Suprapubic skin (tissue), 4 donors: ENCODE measurements around the gene MAGEB1. TPM values are rescaled to one million over a fixed set of nuclear protein-coding genes. Genes with fewer than 3 reads are reported as not detected.

ENCODE experiments used
- DNase-seq, 2 donors: peaks; one replicate each; pipeline ENCODE4 v3.0.0-alpha.2; 2019; ENCODE audit warnings: low spot score in 2 of 2
- H3K27ac ChIP-seq: fragments of 200-600 bp; sonication (generic); one replicate; pipeline ENCODE4 v1.5.1; 2019
- H3K27me3 ChIP-seq: fragments of 200-600 bp; sonication (generic); one replicate; pipeline ENCODE4 v1.5.1; 2019
- H3K36me3 ChIP-seq: fragments of 200-600 bp; sonication (generic); one replicate; pipeline ENCODE4 v1.5.1; 2019
- H3K4me1 ChIP-seq: fragments of 200-600 bp; sonication (generic); one replicate; pipeline ENCODE4 v1.5.1; 2019
- H3K4me3 ChIP-seq: fragments of 200-600 bp; sonication (generic); one replicate; pipeline ENCODE4 v1.5.1; 2019; ENCODE audit warnings: mild to moderate bottlenecking
- H3K9me3 ChIP-seq: fragments of 200-600 bp; sonication (generic); one replicate; pipeline ENCODE4 v1.5.1; 2019
- EP300 ChIP-seq: sonication (generic); formaldehyde crosslinking; IDR thresholded peaks from one replicate; pipeline ENCODE4 v1.6.1; 2017; ENCODE audit warnings: antibody characterized with exemption
- POLR2A ChIP-seq, 2 donors: fragments of 450-650 bp; IDR thresholded peaks; one replicate each; pipeline ENCODE4 v1.6.1; 2017; ENCODE audit warnings: antibody characterized with exemption in 2 of 2, mild to moderate bottlenecking in 2 of 2, moderate library complexity in 2 of 2
- POLR2AphosphoS5 ChIP-seq, 3 donors: sonication (generic); formaldehyde crosslinking; IDR thresholded peaks; one replicate each; pipeline ENCODE4 v1.6.1; 2017; ENCODE audit warnings: antibody characterized with exemption in 3 of 3
- WGBS: methylation state at CpG from one replicate; pipeline ENCODE4 v1.1.5; 2018; 5-methylcytosine and 5-hydroxymethylcytosine counted together
- total RNA-seq, 4 donors: library from RNA; depleted of rRNA; stranded (reverse); fragments of >200 nt; gene quantifications; one replicate each; pipeline ENCODE4 v1.1.0, GENCODE V29; 2016
- TF ChIP-seq, protein P1 (sequence below), 2 donors: fragments of 200-600 bp in 1 of 2; fragments of 450-650 bp in 1 of 2; sonication (generic) in 1 of 2; IDR thresholded peaks; one replicate each; pipeline ENCODE4 v1.5.1; 2016 to 2019; ENCODE audit warnings: antibody characterized with exemption in 2 of 2, mild to moderate bottlenecking in 1 of 2, moderate library complexity in 1 of 2

The MAGEB1 gene
- total RNA-seq, 4 donors from 2014 or later = not detected

DNA sequence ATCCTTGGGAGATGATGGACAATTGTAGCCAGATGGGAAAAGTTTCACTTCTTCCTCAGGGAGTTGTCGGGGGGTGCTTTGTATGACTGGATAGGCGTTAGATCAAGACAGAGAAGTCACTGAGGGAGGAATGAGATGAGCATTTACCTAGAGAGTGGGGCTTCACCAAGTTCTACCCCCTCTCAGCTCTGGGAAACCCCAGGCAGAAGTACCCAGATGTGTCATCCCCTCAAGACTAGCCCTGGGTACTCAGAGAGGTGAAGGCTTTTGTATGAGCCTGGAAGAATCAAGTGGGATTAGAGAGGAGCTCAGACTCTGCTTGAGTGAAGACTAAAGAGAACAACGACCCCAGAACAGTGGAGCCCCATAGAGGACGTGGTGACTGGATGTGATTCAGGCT, 1.9 kb downstream of the MAGEB1 start:
- TF ChIP-seq, protein P1, sequence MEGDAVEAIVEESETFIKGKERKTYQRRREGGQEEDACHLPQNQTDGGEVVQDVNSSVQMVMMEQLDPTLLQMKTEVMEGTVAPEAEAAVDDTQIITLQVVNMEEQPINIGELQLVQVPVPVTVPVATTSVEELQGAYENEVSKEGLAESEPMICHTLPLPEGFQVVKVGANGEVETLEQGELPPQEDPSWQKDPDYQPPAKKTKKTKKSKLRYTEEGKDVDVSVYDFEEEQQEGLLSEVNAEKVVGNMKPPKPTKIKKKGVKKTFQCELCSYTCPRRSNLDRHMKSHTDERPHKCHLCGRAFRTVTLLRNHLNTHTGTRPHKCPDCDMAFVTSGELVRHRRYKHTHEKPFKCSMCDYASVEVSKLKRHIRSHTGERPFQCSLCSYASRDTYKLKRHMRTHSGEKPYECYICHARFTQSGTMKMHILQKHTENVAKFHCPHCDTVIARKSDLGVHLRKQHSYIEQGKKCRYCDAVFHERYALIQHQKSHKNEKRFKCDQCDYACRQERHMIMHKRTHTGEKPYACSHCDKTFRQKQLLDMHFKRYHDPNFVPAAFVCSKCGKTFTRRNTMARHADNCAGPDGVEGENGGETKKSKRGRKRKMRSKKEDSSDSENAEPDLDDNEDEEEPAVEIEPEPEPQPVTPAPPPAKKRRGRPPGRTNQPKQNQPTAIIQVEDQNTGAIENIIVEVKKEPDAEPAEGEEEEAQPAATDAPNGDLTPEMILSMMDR (IDR thresholded peaks at IDR 0.05) = no peak
- no peak for TF ChIP-seq POLR2AphosphoS5 (IDR thresholded peaks at IDR 0.05)
- TF ChIP-seq EP300 = no peak
- TF ChIP-seq POLR2A (IDR thresholded peaks at IDR 0.05) = no peak

DNA sequence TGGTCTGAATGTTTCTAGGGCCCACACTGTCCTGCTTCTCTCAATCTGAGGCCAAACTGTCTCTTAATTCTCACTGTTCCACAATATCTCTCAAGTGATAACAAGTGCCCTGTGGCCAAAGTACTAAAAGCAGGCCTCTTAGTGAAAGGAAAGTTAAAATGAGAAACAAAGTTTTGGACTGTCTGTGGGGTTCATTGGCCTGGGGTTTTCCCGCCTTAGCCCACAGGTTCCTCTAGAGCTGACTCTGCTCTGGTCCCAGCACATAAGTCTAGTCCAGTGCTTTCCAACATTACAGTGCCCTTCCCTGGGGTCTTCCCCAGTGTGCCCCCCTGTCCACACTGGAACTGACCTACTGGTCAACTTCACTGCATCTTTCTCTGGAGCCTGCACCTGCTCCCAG, 6.3 kb downstream of the MAGEB1 start:
- Histone ChIP-seq H3K27me3 (no peaks in the 10 kb centered on the region), H3K4me1 (no peaks in the 10 kb centered on the region), H3K27ac (no peak overlapping the region), H3K4me3 (no peak overlapping the region), H3K9me3 (no peaks in the 10 kb centered on the region), H3K36me3 (no peaks in the 10 kb centered on the region)
- WGBS = 69% methylated on average over 1 of the region's 1 CpG
- TF ChIP-seq POLR2AphosphoS5 (IDR thresholded peaks at IDR 0.05) = no peak
- TF ChIP-seq, protein P1 (IDR thresholded peaks at IDR 0.05) = no peak
- no peak for TF ChIP-seq POLR2A (IDR thresholded peaks at IDR 0.05)
- no peak for TF ChIP-seq EP300
- no peak for DNase-seq

More for the DNA sequence above, 1.9 kb downstream of the MAGEB1 start:
- Histone ChIP-seq H3K4me3 (no peak overlapping the region), H3K36me3 (no peaks in the 10 kb centered on the region), H3K4me1 (no peaks in the 10 kb centered on the region), H3K9me3 (no peaks in the 10 kb centered on the region), H3K27me3 (no peaks in the 10 kb centered on the region), H3K27ac (no peak overlapping the region)
- no peak for DNase-seq
- 65% methylated on average over 4 of the region's 4 CpGs for WGBS

DNA sequence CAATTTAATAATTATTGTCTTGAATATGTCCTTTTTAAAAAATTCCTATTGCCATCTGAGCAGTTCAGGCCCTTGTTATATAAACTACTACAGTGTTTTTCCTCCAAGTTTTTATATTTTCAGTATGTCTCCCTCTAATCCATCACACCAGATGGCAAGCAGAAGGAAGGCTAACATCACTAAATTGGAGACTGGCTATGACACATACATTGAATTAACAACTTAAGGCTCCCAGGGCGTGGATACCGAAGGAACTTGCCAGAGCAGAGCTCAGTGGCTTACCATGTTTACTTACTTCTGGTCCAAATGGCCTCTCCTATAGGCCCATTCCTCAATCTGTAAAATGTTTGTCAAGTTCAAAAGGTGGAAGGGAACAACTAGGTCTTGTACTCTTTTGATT, 13.0 kb downstream of the MAGEB1 start:
- H3K9me3 ChIP-seq = no peaks in the 10 kb centered on the region
- H3K36me3 ChIP-seq = no peaks in the 10 kb centered on the region
- DNase-seq = no peak
- WGBS = 42% methylated on average over 2 of the region's 2 CpGs
- TF ChIP-seq EP300 = no peak
- TF ChIP-seq POLR2A (IDR thresholded peaks at IDR 0.05) = no peak
- TF ChIP-seq POLR2AphosphoS5 (IDR thresholded peaks at IDR 0.05) = no peak
- TF ChIP-seq, protein P1 (IDR thresholded peaks at IDR 0.05) = no peak
- no peak overlapping the region for H3K4me3 ChIP-seq
- H3K27ac ChIP-seq = no peak overlapping the region
- H3K27me3 ChIP-seq = no peaks in the 10 kb centered on the region
- no peaks in the 10 kb centered on the region for H3K4me1 ChIP-seq

DNA sequence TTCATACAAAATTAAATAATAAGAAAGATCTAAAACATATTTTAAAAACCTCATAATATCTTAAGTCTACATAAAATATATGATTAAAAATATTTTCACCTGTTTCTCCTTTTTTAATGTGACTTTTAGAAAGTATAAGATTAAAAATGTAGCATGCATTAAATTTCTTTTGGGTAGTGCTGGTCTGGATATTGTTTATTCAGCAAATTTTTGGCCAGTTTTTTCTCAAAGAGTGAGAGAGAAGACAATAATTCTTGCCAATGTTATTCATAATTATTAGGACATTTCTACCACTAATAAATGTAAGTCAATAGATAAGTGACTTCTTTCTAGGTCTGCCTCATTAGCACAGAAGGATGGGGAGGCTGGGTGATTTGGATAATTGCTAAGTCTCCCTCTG, 14.1 kb downstream of the MAGEB1 start:
- DNase-seq = no peak
- H3K4me1 ChIP-seq = no peaks in the 10 kb centered on the region
- H3K9me3 ChIP-seq = no peaks in the 10 kb centered on the region
- H3K4me3 ChIP-seq = no peak overlapping the region
- H3K27me3 ChIP-seq = no peaks in the 10 kb centered on the region
- H3K27ac ChIP-seq = no peak overlapping the region
- no peaks in the 10 kb centered on the region for H3K36me3 ChIP-seq
- no peak for TF ChIP-seq POLR2A (IDR thresholded peaks at IDR 0.05)
- no peak for TF ChIP-seq POLR2AphosphoS5 (IDR thresholded peaks at IDR 0.05)
- no peak for TF ChIP-seq EP300
- TF ChIP-seq, protein P1 (IDR thresholded peaks at IDR 0.05) = no peak

DNA sequence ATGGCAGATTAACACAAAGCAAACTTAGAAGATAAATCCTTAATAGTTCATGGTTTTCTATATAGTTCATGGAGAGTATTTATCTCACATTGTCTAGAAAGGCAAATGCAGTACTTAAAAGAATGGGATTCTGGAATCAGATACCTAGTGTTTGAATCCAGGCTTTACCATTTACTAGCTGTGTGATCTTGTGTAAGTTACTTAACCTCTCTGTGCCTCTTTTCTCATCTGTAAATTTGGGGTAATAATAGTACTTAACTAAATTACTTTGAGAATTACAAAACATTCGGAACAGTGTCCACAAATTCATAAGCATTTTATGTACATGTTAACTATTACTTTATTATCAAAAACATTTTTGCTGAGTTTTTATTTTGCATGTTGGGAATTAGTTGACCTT, 15.8 kb downstream of the MAGEB1 start:
- no peaks in the 10 kb centered on the region for H3K4me1 ChIP-seq
- no peaks in the 10 kb centered on the region for H3K36me3 ChIP-seq
- H3K27ac ChIP-seq = no peak overlapping the region
- 80% methylated on average over 1 of the region's 1 CpG for WGBS
- H3K9me3 ChIP-seq = no peaks in the 10 kb centered on the region
- TF ChIP-seq EP300 (no peak), POLR2AphosphoS5 (IDR thresholded peaks at IDR 0.05) (no peak), POLR2A (IDR thresholded peaks at IDR 0.05) (no peak)
- TF ChIP-seq, protein P1 (IDR thresholded peaks at IDR 0.05) = no peak
- H3K4me3 ChIP-seq = no peak overlapping the region
- no peaks in the 10 kb centered on the region for H3K27me3 ChIP-seq
- DNase-seq = no peak
